WTC11 (cell line): ENCODE data around the gene RFTN1. TPM values are rescaled to one million over a fixed set of nuclear protein-coding genes. Genes with fewer than 3 reads are reported as not detected.

ENCODE experiments used
- ATAC-seq: fragments of 200-7000 bp; cut with Tn5 transposase; 2 replicates; pipeline ENCODE4 v1.10.0; 2021; ENCODE audit warnings: mild to moderate bottlenecking, moderate library complexity
- CTCF ChIA-PET: fragments of 300-600 bp; sonication (Branson Sonifier 250); formaldehyde crosslinking; loops from one replicate; lab custom pipeline; 2021; ENCODE audit warnings: antibody characterized with exemption; lab: Charles Lee
- POLR2A ChIA-PET: fragments of 350-600 bp; sonication (Branson Sonifier 250); formaldehyde crosslinking; loops from one replicate; lab custom pipeline; 2021; ENCODE audit warnings: antibody characterized with exemption; lab: Charles Lee
- DNase-seq: peaks from one replicate; pipeline ENCODE4 v3.0.0; 2021; ENCODE audit warnings: low spot score
- H3K27ac Mint-ChIP-seq: 2 replicates; pipeline ENCODE4 v1.8.0; 2021; ENCODE audit warnings: mixed read lengths
- H3K27me3 Mint-ChIP-seq: 2 replicates; pipeline ENCODE4 v1.8.0; 2021; ENCODE audit warnings: low read depth, mild to moderate bottlenecking, moderate library complexity, mixed read lengths
- H3K36me3 Mint-ChIP-seq: 2 replicates; pipeline ENCODE4 v1.8.0; 2021; ENCODE audit warnings: mixed read lengths
- H3K4me1 Mint-ChIP-seq: 2 replicates; pipeline ENCODE4 v1.8.0; 2022; ENCODE audit warnings: mixed read lengths
- H3K4me3 Mint-ChIP-seq: 2 replicates; pipeline ENCODE4 v1.8.0; 2021; ENCODE audit warnings: mild to moderate bottlenecking, moderate library complexity, mixed read lengths
- H3K9me3 Mint-ChIP-seq: 2 replicates; pipeline ENCODE4 v1.8.0; 2021; ENCODE audit warnings: mixed read lengths
- ETV6 ChIP-seq: sonication (generic); formaldehyde crosslinking; IDR thresholded peaks from 2 replicates; pipeline ENCODE4 v1.8.1; 2022; ENCODE audit warnings: mild to moderate bottlenecking, missing genetic modification reagents
- GRHL2 ChIP-seq: fragments of 250-450 bp; sonication (Bioruptor Pico); IDR thresholded peaks from 2 replicates; pipeline ENCODE4 v1.8.0; 2022; ENCODE audit warnings: mild to moderate bottlenecking, moderate library complexity; ENCODE audit not compliant: insufficient replicate concordance, severe bottlenecking
- IRF2 ChIP-seq: sonication (generic); formaldehyde crosslinking; IDR thresholded peaks from 2 replicates; pipeline ENCODE4 v1.8.0; 2022; ENCODE audit warnings: low read depth, missing genetic modification reagents, borderline replicate concordance
- KAT7 ChIP-seq: sonication (generic); formaldehyde crosslinking; IDR thresholded peaks from 2 replicates; pipeline ENCODE4 v1.8.1; 2023; ENCODE audit warnings: missing genetic modification reagents, mild to moderate bottlenecking, borderline replicate concordance
- NFATC4 ChIP-seq: fragments of 250-450 bp; sonication (Bioruptor Pico); IDR thresholded peaks from 2 replicates; pipeline ENCODE4 v1.9.0; 2021; ENCODE audit warnings: mild to moderate bottlenecking
- NR1H2 ChIP-seq: sonication (generic); formaldehyde crosslinking; IDR thresholded peaks from 2 replicates; pipeline ENCODE4 v1.9.0; 2021; ENCODE audit warnings: mild to moderate bottlenecking, moderate library complexity, missing genetic modification reagents
- NR2C2 ChIP-seq: sonication (generic); formaldehyde crosslinking; IDR thresholded peaks from 2 replicates; pipeline ENCODE4 v1.8.0; 2022; ENCODE audit warnings: mild to moderate bottlenecking, missing genetic modification reagents
- NR3C1 ChIP-seq: sonication (generic); formaldehyde crosslinking; conservative IDR thresholded peaks from 2 replicates; pipeline ENCODE4 v1.8.1; 2023; ENCODE audit warnings: low read depth, mild to moderate bottlenecking, missing genetic modification reagents
- RELA ChIP-seq: sonication (generic); formaldehyde crosslinking; IDR thresholded peaks from 2 replicates; pipeline ENCODE4 v1.8.1; 2022; ENCODE audit warnings: missing genetic modification reagents, mild to moderate bottlenecking, borderline replicate concordance
- RORB ChIP-seq: fragments of 250-450 bp; sonication (Bioruptor Pico); IDR thresholded peaks from 2 replicates; pipeline ENCODE4 v1.9.0; 2021; ENCODE audit warnings: mild to moderate bottlenecking
- TCF7 ChIP-seq: sonication (generic); formaldehyde crosslinking; IDR thresholded peaks from 2 replicates; pipeline ENCODE4 v1.8.0; 2022; ENCODE audit warnings: mild to moderate bottlenecking, low read depth, missing genetic modification reagents, moderate library complexity
- TEAD1 ChIP-seq: sonication (generic); formaldehyde crosslinking; IDR thresholded peaks from 2 replicates; pipeline ENCODE4 v1.8.0; 2022; ENCODE audit warnings: mild to moderate bottlenecking, missing genetic modification reagents
- TEAD4 ChIP-seq: sonication (generic); formaldehyde crosslinking; IDR thresholded peaks from 2 replicates; pipeline ENCODE4 v1.8.0; 2022; ENCODE audit warnings: mild to moderate bottlenecking, missing genetic modification reagents
- ZNF263 ChIP-seq: sonication (generic); formaldehyde crosslinking; IDR thresholded peaks from 2 replicates; pipeline ENCODE4 v1.8.1; 2022; ENCODE audit warnings: low read depth, mild to moderate bottlenecking, moderate library complexity, missing genetic modification reagents
- total RNA-seq: library from RNA; stranded (reverse); gene quantifications from 3 replicates; pipeline ENCODE4 v1.2.3, GENCODE V29; 2021
- TF ChIP-seq, protein P1 (sequence below): sonication (generic); formaldehyde crosslinking; conservative IDR thresholded peaks from 2 replicates; pipeline ENCODE4 v1.8.1; 2022; ENCODE audit warnings: mild to moderate bottlenecking, missing genetic modification reagents
- TF ChIP-seq, protein P2 (sequence below): sonication (generic); formaldehyde crosslinking; IDR thresholded peaks from 2 replicates; pipeline ENCODE4 v1.8.1; 2023; ENCODE audit warnings: mild to moderate bottlenecking, missing genetic modification reagents, borderline replicate concordance
- TF ChIP-seq, protein P3 (sequence below): sonication (generic); formaldehyde crosslinking; IDR thresholded peaks from 2 replicates; pipeline ENCODE4 v1.8.0; 2023; ENCODE audit warnings: missing genetic modification reagents
- TF ChIP-seq, protein P4 (sequence below): fragments of 250-450 bp; sonication (Bioruptor Pico); conservative IDR thresholded peaks from 2 replicates; pipeline ENCODE4 v1.9.0; 2021; ENCODE audit warnings: mild to moderate bottlenecking
- TF ChIP-seq, protein P5 (sequence below): sonication (generic); formaldehyde crosslinking; IDR thresholded peaks from 2 replicates; pipeline ENCODE4 v1.8.1; 2022; ENCODE audit warnings: mild to moderate bottlenecking, moderate library complexity, missing genetic modification reagents

Gene RFTN1
- total RNA-seq, 1 experiment from 2014 or later, result 3.8 TPM

DNA sequence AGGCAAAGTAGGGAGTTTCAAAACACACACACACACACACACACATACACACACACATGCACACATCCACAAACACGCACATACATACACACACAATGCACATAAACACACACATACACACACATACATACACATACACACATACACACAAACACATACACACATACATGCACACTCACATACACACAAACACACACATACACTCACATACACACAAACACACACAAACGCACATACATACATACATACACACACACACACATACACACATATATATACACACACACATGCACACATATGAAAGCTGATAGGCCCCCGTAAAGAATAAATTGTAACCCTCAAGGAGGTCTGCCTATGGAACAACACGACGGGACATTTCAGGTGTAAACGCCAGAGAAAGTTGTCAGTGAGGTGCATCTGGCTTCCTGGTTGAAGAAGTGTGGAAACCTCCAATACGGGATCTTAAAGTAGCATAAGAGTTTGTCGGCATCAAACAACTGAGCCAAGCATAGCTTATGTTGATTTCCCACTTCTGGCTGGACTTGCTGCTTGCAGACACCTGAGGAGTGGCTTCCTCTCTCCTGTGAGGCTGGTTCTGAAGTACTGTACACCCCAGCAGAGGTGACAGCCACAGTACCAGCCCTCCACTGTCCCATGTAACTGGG, 5.8 kb downstream of the RFTN1 start (continued):
- no peak for TF ChIP-seq NR1H2
- TF ChIP-seq, protein P1, sequence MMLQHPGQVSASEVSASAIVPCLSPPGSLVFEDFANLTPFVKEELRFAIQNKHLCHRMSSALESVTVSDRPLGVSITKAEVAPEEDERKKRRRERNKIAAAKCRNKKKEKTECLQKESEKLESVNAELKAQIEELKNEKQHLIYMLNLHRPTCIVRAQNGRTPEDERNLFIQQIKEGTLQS (CRISPR knock-in tag), result no peak
- no peak for TF ChIP-seq TEAD4 (CRISPR knock-in tag)
- no peak for TF ChIP-seq ETV6 (CRISPR knock-in tag)
- no peak for TF ChIP-seq RORB (CRISPR knock-in tag)

DNA sequence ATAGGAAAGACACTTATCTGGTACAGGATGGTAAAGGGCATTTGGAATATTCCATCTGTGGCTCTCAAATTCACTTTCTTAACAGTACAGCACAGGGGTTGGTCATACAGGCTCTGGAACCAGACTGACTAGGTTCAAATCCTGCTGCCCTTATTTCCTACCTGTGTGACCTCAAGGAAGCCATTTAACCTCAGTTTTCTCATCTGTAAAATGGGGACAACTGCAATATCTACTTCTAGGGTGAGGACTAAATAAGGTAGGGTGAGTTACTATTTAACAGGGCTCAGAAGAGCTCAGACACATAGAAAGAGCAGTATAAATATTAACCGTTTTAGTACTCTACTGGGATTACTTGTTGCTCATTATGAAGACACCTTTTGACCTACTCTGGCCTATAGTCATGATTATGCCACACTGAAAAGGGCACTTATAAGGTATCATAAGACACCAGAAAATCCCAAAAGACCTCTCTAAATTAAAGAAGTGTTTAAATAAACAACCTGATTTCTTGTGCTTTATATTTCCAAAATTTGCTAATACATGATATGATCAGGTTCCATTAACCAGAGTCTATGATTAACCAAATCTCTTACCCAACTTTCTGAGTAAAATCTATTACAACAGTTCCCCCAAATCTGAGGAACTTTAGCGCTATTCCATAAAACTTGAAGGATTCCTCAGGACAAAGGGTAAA, 6.5 kb downstream of the RFTN1 start:
- Mint-ChIP-seq H3K4me3 (no peak overlapping the region), H3K27ac (no peak overlapping the region), H3K4me1 (peaks cover 20% of the 10 kb centered on the region), H3K36me3 (no peaks in the 10 kb centered on the region), H3K27me3 (peaks cover 31% of the 10 kb centered on the region), H3K9me3 (no peaks in the 10 kb centered on the region)
- ATAC-seq, result no peak
- DNase-seq, result no peak
- no peak for TF ChIP-seq NFATC4 (CRISPR knock-in tag)
- TF ChIP-seq, protein P2, sequence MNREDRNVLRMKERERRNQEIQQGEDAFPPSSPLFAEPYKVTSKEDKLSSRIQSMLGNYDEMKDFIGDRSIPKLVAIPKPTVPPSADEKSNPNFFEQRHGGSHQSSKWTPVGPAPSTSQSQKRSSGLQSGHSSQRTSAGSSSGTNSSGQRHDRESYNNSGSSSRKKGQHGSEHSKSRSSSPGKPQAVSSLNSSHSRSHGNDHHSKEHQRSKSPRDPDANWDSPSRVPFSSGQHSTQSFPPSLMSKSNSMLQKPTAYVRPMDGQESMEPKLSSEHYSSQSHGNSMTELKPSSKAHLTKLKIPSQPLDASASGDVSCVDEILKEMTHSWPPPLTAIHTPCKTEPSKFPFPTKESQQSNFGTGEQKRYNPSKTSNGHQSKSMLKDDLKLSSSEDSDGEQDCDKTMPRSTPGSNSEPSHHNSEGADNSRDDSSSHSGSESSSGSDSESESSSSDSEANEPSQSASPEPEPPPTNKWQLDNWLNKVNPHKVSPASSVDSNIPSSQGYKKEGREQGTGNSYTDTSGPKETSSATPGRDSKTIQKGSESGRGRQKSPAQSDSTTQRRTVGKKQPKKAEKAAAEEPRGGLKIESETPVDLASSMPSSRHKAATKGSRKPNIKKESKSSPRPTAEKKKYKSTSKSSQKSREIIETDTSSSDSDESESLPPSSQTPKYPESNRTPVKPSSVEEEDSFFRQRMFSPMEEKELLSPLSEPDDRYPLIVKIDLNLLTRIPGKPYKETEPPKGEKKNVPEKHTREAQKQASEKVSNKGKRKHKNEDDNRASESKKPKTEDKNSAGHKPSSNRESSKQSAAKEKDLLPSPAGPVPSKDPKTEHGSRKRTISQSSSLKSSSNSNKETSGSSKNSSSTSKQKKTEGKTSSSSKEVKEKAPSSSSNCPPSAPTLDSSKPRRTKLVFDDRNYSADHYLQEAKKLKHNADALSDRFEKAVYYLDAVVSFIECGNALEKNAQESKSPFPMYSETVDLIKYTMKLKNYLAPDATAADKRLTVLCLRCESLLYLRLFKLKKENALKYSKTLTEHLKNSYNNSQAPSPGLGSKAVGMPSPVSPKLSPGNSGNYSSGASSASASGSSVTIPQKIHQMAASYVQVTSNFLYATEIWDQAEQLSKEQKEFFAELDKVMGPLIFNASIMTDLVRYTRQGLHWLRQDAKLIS (CRISPR knock-in tag), result no peak
- no peak for TF ChIP-seq ETV6 (CRISPR knock-in tag)
- no peak for TF ChIP-seq NR3C1 (CRISPR knock-in tag)
- no peak for TF ChIP-seq ZNF263
- TF ChIP-seq, protein P3, sequence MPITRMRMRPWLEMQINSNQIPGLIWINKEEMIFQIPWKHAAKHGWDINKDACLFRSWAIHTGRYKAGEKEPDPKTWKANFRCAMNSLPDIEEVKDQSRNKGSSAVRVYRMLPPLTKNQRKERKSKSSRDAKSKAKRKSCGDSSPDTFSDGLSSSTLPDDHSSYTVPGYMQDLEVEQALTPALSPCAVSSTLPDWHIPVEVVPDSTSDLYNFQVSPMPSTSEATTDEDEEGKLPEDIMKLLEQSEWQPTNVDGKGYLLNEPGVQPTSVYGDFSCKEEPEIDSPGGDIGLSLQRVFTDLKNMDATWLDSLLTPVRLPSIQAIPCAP (CRISPR knock-in tag), result no peak
- no peak for TF ChIP-seq RELA
- TF ChIP-seq TCF7, result no peak
- TF ChIP-seq TEAD1, result no peak
- TF ChIP-seq, protein P4, sequence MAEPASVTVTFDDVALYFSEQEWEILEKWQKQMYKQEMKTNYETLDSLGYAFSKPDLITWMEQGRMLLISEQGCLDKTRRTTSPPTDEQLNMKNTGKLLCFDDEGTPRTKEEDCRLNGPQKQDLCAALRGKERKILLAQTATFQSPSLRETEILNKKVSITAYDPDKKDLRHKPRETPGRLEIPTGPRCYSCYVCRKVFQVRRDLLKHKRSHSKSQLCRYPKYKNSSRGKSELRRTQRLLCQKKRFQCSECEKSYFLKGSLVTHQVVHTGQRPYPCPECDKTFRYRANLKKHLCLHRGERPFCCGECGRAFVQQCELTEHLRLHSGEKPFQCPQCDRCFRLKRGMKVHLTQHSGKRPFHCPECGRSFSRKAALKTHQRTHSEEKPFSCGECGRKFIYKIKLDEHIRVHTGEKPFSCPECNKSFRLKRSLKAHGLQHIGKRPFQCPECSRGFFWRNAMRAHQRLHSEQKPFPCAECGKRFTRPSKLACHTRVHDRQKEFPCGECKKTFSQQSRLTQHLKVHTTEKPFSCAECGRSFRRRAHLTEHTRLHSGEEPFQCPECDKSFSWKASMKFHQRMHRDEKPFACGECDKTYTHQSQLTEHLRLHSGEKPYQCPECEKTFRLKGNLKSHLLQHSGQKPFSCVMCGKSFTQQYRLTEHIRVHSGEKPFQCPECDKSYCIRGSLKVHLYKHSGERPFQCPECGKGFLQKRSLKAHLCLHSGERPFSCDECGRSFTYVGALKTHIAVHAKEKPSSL (CRISPR knock-in tag), result no peak
- TF ChIP-seq GRHL2, result no peak
- no peak for TF ChIP-seq NR1H2
- TF ChIP-seq IRF2 (CRISPR knock-in tag), result no peak
- no peak for TF ChIP-seq KAT7 (CRISPR knock-in tag)
- no peak for TF ChIP-seq NR2C2 (CRISPR knock-in tag)
- TF ChIP-seq, protein P5, sequence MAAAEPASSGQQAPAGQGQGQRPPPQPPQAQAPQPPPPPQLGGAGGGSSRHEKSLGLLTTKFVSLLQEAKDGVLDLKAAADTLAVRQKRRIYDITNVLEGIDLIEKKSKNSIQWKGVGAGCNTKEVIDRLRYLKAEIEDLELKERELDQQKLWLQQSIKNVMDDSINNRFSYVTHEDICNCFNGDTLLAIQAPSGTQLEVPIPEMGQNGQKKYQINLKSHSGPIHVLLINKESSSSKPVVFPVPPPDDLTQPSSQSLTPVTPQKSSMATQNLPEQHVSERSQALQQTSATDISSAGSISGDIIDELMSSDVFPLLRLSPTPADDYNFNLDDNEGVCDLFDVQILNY (CRISPR knock-in tag), result no peak
- ChIA-PET POLR2A (no interaction called here), CTCF (no interaction called here)
